CD4-positive, alpha-beta T cell (primary cell): ENCODE data around the gene SNRNP25. TPM values are rescaled to one million over a fixed set of nuclear protein-coding genes. Genes with fewer than 3 reads are reported as not detected.

Source experiments
- ATAC-seq: fragments of 200-7000 bp; cut with Tn5 transposase; one replicate; pipeline ENCODE4 v1.10.0; 2022; ENCODE audit warnings: mild to moderate bottlenecking; ENCODE audit not compliant: poor library complexity
- CTCF ChIA-PET: fragments of 350-600 bp; sonication (Branson Sonifier 250); formaldehyde crosslinking; loops from one replicate; lab custom pipeline; 2021; ENCODE audit warnings: antibody characterized with exemption, inconsistent platforms; lab: Charles Lee
- POLR2A ChIA-PET: fragments of 350-600 bp; sonication (Branson Sonifier 250); formaldehyde crosslinking; loops from one replicate; lab custom pipeline; 2021; ENCODE audit warnings: antibody characterized with exemption, inconsistent platforms; lab: Charles Lee
- DNase-seq, 14 experiments: peaks; one replicate each; pipeline ENCODE4 v3.0.0-alpha.2; 2013 to 2020; ENCODE audit warnings: mixed read lengths in 2 of 14
- H3K27ac ChIP-seq, 2 donors: one replicate each; pipeline versions ENCODE4 v1.5.1 to v1.7.0; 2013; ENCODE audit warnings: low read length in 2 of 2, low read depth in 1 of 2, mild to moderate bottlenecking in 1 of 2
- H3K27me3 ChIP-seq, 2 experiments: 1 replicate in 1 of 2; 2 replicates in 1 of 2; pipeline versions ENCODE4 v1.6.1 to v1.7.0; 2013; ENCODE audit warnings: low read length in 2 of 2, control low read depth in 1 of 2, mild to moderate bottlenecking in 1 of 2, moderate library complexity in 1 of 2; ENCODE audit not compliant: insufficient read depth in 2 of 2, control insufficient read depth in 1 of 2
- H3K36me3 ChIP-seq: one replicate; pipeline ENCODE4 v1.6.1; 2013; ENCODE audit warnings: low read length, control low read depth; ENCODE audit not compliant: insufficient read depth
- H3K4me1 ChIP-seq: one replicate; pipeline ENCODE4 v1.6.1; 2013; ENCODE audit warnings: low read length, control low read depth; ENCODE audit not compliant: insufficient read depth
- H3K4me3 ChIP-seq: one replicate; pipeline ENCODE4 v1.5.1; 2013; ENCODE audit warnings: mild to moderate bottlenecking, low read length, moderate library complexity
- H3K9me3 ChIP-seq, 2 experiments: 1 replicate in 1 of 2; 2 replicates in 1 of 2; pipeline versions ENCODE4 v1.6.1 to v1.7.0; 2013; ENCODE audit warnings: low read length in 2 of 2, mild to moderate bottlenecking in 2 of 2, control low read depth in 1 of 2, moderate library complexity in 1 of 2; ENCODE audit not compliant: control insufficient read depth in 1 of 2, insufficient read depth in 1 of 2
- H3K27ac Mint-ChIP-seq: one replicate; pipeline ENCODE4 v1.8.0; 2020; ENCODE audit warnings: mixed read lengths
- H3K27me3 Mint-ChIP-seq: one replicate; pipeline ENCODE4 v1.8.0; 2021; ENCODE audit warnings: mixed read lengths
- H3K36me3 Mint-ChIP-seq: one replicate; pipeline ENCODE4 v1.8.0; 2021; ENCODE audit warnings: low read depth, mixed read lengths
- H3K4me1 Mint-ChIP-seq: one replicate; pipeline ENCODE4 v1.8.0; 2021; ENCODE audit warnings: low read depth, mixed read lengths
- H3K4me3 Mint-ChIP-seq: one replicate; pipeline ENCODE4 v1.8.0; 2020; ENCODE audit warnings: mild to moderate bottlenecking, mixed read lengths
- H3K9me3 Mint-ChIP-seq: one replicate; pipeline ENCODE4 v1.8.0; 2020; ENCODE audit warnings: mixed read lengths
- intact Hi-C, 2 experiments: fragments of 100-400 bp; cut with DNase I in 1 of 2; cut with micrococcal nuclease in 1 of 2; formaldehyde crosslinking; loops; one replicate each; pipeline versions ENCODE4 v1.15.1 to v1.9.0; 2023 to 2025; cut with DNase I, micrococcal nuclease
- total RNA-seq, 174 experiments: library from RNA in 2 of 174; stranded (reverse) in 2 of 174; gene quantifications; one replicate each; pipeline ENCODE4 v1.2.3 and lab custom pipeline; 2021 to 2026
- TF ChIP-seq, protein P1 (sequence below): fragments of 200-600 bp; IDR thresholded peaks from one replicate; pipeline ENCODE4 v1.8.0; 2022; ENCODE audit warnings: antibody characterized with exemption, mild to moderate bottlenecking

Gene SNRNP25
- total RNA-seq, 2 experiments from 2014 or later, result 4.8 to 5.1 TPM

DNA sequence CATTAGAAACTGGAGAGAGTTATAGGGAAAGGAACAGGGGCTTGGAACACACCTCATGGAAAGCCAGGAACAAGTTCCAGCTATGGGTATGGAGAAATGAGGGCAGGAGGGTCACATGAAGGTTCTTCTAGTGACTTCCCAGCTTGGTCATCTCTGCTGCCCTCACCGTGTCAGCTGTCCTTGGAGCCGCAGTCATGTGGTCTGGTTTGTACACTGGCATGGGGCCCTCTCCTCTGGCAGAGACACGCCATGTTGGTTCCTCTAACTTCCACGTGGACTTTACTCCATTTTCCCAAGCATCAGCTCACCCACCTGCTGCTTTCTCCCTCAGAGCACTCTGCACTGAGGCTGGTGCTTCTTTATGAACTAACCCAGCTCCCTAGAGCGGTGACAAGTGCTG is 50.7 kb downstream of the SNRNP25 start:
- Mint-ChIP-seq H3K27me3 (no peaks in the 10 kb centered on the region), H3K4me1 (peaks cover 5% of the 10 kb centered on the region), H3K36me3 (peaks cover 45% of the 10 kb centered on the region), H3K27ac (no peak overlapping the region), H3K4me3 (no peak overlapping the region), H3K9me3 (no peaks in the 10 kb centered on the region)
- no peak for ATAC-seq
- POLR2A ChIA-PET, result no interaction called here
- Histone ChIP-seq H3K4me1 (no peaks in the 10 kb centered on the region), H3K36me3 (peaks cover 23% of the 10 kb centered on the region), H3K27me3 (no peaks in the 10 kb centered on the region), H3K4me3 (no peak overlapping the region), H3K9me3 (no peaks in the 10 kb centered on the region), H3K27ac (no peak overlapping the region)
- TF ChIP-seq, protein P1, sequence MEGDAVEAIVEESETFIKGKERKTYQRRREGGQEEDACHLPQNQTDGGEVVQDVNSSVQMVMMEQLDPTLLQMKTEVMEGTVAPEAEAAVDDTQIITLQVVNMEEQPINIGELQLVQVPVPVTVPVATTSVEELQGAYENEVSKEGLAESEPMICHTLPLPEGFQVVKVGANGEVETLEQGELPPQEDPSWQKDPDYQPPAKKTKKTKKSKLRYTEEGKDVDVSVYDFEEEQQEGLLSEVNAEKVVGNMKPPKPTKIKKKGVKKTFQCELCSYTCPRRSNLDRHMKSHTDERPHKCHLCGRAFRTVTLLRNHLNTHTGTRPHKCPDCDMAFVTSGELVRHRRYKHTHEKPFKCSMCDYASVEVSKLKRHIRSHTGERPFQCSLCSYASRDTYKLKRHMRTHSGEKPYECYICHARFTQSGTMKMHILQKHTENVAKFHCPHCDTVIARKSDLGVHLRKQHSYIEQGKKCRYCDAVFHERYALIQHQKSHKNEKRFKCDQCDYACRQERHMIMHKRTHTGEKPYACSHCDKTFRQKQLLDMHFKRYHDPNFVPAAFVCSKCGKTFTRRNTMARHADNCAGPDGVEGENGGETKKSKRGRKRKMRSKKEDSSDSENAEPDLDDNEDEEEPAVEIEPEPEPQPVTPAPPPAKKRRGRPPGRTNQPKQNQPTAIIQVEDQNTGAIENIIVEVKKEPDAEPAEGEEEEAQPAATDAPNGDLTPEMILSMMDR, result no peak
- intact Hi-C loops, result no loop called here
- DNase-seq, result no peak
- CTCF ChIA-PET, result no interaction called here

DNA sequence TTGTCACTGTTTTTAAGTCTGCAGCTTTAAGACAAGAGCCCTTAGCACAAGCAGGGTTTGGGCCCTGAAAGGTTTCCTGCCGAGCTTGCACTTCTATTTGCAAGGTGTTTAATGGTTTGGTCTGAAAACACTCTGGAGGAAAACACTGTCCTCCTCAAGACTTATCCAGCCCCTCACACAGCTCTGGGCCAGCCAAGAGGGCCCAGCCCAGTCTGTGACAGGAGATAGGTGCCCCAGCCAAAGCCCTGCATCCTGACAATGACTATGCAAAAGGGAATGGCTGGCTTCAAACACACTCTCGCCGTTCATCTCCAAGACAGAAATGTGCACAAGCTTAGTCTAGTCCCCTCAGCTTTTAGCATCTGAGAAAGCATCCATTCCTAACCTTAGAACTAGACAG is 51.3 kb downstream of the SNRNP25 start:
- H3K27ac Mint-ChIP-seq, result no peak overlapping the region
- POLR2A ChIA-PET, result no interaction called here
- Histone ChIP-seq H3K27me3 (no peaks in the 10 kb centered on the region), H3K9me3 (no peaks in the 10 kb centered on the region), H3K27ac (no peak overlapping the region), H3K36me3 (peaks cover 24% of the 10 kb centered on the region), H3K4me1 (no peaks in the 10 kb centered on the region), H3K4me3 (no peak overlapping the region)
- DNase-seq, result no peak
- H3K9me3 Mint-ChIP-seq, result no peaks in the 10 kb centered on the region
- intact Hi-C loops, result no loop called here
- H3K4me3 Mint-ChIP-seq, result no peak overlapping the region
- H3K4me1 Mint-ChIP-seq, result peaks cover 5% of the 10 kb centered on the region
- no peak for ATAC-seq
- no peaks in the 10 kb centered on the region for H3K27me3 Mint-ChIP-seq
- peaks cover 50% of the 10 kb centered on the region for H3K36me3 Mint-ChIP-seq
- TF ChIP-seq, protein P1, result no peak
- CTCF ChIA-PET, result interaction anchor here (0.7 kb wide), 1 partner anchor 12 kb away, joined by 3 read pairs; no protein-coding TSS in a partner anchor

DNA sequence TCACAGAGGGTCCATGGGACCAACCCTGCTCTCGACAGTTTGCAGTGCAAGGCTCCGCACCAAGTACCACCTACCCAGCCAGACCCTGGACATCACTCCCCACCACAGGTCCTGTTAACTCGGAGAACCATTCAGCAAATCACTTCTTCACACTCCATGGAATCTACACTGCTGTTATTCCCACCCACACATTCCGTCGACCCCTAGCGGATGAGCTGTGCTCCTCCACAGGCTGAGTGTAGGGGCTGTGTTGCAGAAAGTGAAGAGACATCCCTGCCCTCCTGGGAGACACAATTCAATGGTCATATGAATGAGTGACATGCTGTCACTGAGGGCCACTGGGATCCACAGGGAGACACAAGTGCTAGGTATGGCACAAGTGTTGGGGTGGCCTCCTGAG is 51.9 kb downstream of the SNRNP25 start:
- Mint-ChIP-seq H3K27ac (no peak overlapping the region), H3K4me1 (peaks cover 5% of the 10 kb centered on the region), H3K9me3 (no peaks in the 10 kb centered on the region), H3K4me3 (no peak overlapping the region), H3K27me3 (no peaks in the 10 kb centered on the region), H3K36me3 (peaks cover 54% of the 10 kb centered on the region)
- CTCF ChIA-PET, result no interaction called here
- no peaks in the 10 kb centered on the region for H3K4me1 ChIP-seq
- H3K27ac ChIP-seq, result no peak overlapping the region
- no peak overlapping the region for H3K4me3 ChIP-seq
- intact Hi-C loops, result no loop called here
- TF ChIP-seq, protein P1, result no peak
- no peaks in the 10 kb centered on the region for H3K27me3 ChIP-seq
- DNase-seq (no peak), ATAC-seq (no peak)
- no peaks in the 10 kb centered on the region for H3K9me3 ChIP-seq
- POLR2A ChIA-PET, result interaction anchor here (1.0 kb wide), 1 partner anchor 250 kb away, joined by 3 read pairs; no protein-coding TSS in a partner anchor
- H3K36me3 ChIP-seq, result peaks cover 25% of the 10 kb centered on the region
